Measurements from ENCODE around the gene SLC7A7. TPM values are rescaled to one million over a fixed set of nuclear protein-coding genes. Genes with fewer than 3 reads are reported as not detected.

SLC7A7 gene
- total and polyA plus RNA-seq, 2 of the 13 experiments (the other 11 are each of a cell fraction or from before 2014, with no cell fraction given) = 0.13 to 0.63 TPM

DNA sequence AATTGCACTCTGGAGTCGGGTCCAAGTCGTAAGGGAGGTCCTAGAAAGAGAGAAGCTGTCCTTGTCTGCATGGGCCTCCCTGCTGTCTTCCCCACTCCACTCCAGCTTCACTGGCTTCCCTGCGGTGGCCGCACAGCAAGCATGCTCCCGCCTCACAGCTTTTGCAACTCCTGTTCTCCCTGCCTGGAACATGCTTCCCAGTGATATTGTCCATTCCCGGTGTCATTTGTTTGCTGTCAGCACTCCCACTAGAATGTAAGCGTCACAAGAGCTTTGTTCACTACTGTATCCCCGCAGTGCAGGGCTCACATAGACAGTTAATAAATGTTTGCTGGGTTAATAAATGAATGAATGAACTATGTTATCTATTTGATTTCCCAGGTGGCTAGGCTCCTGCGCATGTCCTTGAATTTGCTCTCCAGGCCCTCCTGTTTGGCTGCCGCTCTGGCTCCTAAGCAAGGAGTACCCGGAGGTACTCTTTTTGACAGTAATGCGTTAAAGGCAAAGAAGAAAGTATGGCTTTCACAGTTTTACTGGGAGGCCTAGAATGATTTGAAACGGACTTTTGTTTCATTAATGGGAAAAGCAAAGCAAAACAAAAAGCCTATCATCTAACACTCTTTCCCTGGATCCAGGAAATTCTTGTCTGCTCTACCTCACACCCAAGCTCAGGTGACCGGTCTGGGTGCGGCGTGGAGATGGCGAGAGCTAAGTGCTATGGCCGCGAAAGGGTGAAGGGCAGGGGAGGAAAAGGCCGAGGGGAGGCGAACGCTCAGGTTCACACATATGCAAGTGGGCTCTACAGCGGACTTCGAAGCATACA is 6.2 kb upstream of the SLC7A7 start (continued):
- TF ChIP-seq ZNF234 (CRISPR knock-in tag; conservative IDR thresholded peaks at IDR 0.05) = peak; percentile 67; the same call in 1 of the 2 replicates
- TF ChIP-seq CHD2 (IDR thresholded peaks at IDR 0.05; ENCODE audit: low read depth, low read length) = no peak
- TF ChIP-seq ATM (IDR thresholded peaks at IDR 0.05; ENCODE audit: borderline replicate concordance) = no peak
- no peak for TF ChIP-seq ZNF367 (CRISPR knock-in tag; IDR thresholded peaks at IDR 0.05; ENCODE audit: borderline replicate concordance)
- TF ChIP-seq ZNF101 (CRISPR knock-in tag; IDR thresholded peaks at IDR 0.05; ENCODE audit: borderline replicate concordance, low read depth) = peak; percentile 97
- peak; percentile 88 for TF ChIP-seq ZNF709 (CRISPR knock-in tag; IDR thresholded peaks at IDR 0.05)
- no peak for TF ChIP-seq ZKSCAN5 (CRISPR knock-in tag; IDR thresholded peaks at IDR 0.05)
- TF ChIP-seq ATF7 (IDR thresholded peaks at IDR 0.05) = no peak
- TF ChIP-seq ATF7 (CRISPR knock-in tag; IDR thresholded peaks at IDR 0.05) = peak; percentile 82; the same call in 1 of the 2 replicates
- no peak for TF ChIP-seq ZC3H13 (CRISPR knock-in tag; IDR thresholded peaks at IDR 0.05)
- TF ChIP-seq ZSCAN9 (CRISPR knock-in tag; IDR thresholded peaks at IDR 0.05; ENCODE audit: borderline replicate concordance) = peak; percentile 82; the same call in 1 of the 2 replicates
- peak; percentile 82 for TF ChIP-seq ZNF607 (CRISPR knock-in tag; IDR thresholded peaks at IDR 0.05; ENCODE audit: borderline replicate concordance)
- TF ChIP-seq NPAS2 (CRISPR knock-in tag; IDR thresholded peaks at IDR 0.05; ENCODE audit: borderline replicate concordance) = no peak
- TF ChIP-seq, protein P1, sequence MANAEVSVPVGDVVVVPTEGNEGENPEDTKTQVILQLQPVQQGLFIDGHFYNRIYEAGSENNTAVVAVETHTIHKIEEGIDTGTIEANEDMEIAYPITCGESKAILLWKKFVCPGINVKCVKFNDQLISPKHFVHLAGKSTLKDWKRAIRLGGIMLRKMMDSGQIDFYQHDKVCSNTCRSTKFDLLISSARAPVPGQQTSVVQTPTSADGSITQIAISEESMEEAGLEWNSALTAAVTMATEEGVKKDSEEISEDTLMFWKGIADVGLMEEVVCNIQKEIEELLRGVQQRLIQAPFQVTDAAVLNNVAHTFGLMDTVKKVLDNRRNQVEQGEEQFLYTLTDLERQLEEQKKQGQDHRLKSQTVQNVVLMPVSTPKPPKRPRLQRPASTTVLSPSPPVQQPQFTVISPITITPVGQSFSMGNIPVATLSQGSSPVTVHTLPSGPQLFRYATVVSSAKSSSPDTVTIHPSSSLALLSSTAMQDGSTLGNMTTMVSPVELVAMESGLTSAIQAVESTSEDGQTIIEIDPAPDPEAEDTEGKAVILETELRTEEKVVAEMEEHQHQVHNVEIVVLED (CRISPR knock-in tag; IDR thresholded peaks at IDR 0.05; ENCODE audit: borderline replicate concordance) = no peak; the same call in 1 of the 2 replicates
- TF ChIP-seq, protein P2, sequence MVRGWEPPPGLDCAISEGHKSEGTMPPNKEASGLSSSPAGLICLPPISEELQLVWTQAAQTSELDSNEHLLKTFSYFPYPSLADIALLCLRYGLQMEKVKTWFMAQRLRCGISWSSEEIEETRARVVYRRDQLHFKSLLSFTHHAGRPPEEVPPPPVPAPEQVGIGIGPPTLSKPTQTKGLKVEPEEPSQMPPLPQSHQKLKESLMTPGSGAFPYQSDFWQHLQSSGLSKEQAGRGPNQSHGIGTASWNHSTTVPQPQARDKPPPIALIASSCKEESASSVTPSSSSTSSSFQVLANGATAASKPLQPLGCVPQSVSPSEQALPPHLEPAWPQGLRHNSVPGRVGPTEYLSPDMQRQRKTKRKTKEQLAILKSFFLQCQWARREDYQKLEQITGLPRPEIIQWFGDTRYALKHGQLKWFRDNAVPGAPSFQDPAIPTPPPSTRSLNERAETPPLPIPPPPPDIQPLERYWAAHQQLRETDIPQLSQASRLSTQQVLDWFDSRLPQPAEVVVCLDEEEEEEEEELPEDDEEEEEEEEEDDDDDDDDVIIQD (CRISPR knock-in tag; IDR thresholded peaks at IDR 0.05; ENCODE audit: low read depth) = peak; percentile 71
- TF ChIP-seq ZFP41 (CRISPR knock-in tag; IDR thresholded peaks at IDR 0.05; ENCODE audit: borderline replicate concordance) = peak; percentile 89; the same call in 1 of the 2 replicates
- TF ChIP-seq ZNF572 (CRISPR knock-in tag; IDR thresholded peaks at IDR 0.05) = peak; percentile 39; the same call in 1 of the 2 replicates
- TF ChIP-seq KAT2B (IDR thresholded peaks at IDR 0.05; ENCODE audit: borderline replicate concordance, low read depth, low read length) = no peak
- TF ChIP-seq, protein P3, sequence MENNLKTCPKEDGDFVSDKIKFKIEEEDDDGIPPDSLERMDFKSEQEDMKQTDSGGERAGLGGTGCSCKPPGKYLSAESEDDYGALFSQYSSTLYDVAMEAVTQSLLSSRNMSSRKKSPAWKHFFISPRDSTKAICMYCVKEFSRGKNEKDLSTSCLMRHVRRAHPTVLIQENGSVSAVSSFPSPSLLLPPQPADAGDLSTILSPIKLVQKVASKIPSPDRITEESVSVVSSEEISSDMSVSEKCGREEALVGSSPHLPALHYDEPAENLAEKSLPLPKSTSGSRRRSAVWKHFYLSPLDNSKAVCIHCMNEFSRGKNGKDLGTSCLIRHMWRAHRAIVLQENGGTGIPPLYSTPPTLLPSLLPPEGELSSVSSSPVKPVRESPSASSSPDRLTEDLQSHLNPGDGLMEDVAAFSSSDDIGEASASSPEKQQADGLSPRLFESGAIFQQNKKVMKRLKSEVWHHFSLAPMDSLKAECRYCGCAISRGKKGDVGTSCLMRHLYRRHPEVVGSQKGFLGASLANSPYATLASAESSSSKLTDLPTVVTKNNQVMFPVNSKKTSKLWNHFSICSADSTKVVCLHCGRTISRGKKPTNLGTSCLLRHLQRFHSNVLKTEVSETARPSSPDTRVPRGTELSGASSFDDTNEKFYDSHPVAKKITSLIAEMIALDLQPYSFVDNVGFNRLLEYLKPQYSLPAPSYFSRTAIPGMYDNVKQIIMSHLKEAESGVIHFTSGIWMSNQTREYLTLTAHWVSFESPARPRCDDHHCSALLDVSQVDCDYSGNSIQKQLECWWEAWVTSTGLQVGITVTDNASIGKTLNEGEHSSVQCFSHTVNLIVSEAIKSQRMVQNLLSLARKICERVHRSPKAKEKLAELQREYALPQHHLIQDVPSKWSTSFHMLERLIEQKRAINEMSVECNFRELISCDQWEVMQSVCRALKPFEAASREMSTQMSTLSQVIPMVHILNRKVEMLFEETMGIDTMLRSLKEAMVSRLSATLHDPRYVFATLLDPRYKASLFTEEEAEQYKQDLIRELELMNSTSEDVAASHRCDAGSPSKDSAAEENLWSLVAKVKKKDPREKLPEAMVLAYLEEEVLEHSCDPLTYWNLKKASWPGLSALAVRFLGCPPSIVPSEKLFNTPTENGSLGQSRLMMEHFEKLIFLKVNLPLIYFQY (CRISPR knock-in tag; IDR thresholded peaks at IDR 0.05; ENCODE audit: borderline replicate concordance) = peak; percentile 76; the same call in 1 of the 2 replicates

Data from HepG2 (cell line).